Epithelial cell of prostate (primary cell): ENCODE measurements around the gene DIP2A.

Experiments
- DNase-seq: peaks from one replicate; pipeline ENCODE4 v3.0.0-alpha.2; 2011; ENCODE audit warnings: low read depth, low spot score
- H3K27ac ChIP-seq: fragments of 450-650 bp; 2 replicates; pipeline ENCODE4 v1.5.1; 2017; ENCODE audit warnings: mild to moderate bottlenecking

Gene DIP2A

DNA sequence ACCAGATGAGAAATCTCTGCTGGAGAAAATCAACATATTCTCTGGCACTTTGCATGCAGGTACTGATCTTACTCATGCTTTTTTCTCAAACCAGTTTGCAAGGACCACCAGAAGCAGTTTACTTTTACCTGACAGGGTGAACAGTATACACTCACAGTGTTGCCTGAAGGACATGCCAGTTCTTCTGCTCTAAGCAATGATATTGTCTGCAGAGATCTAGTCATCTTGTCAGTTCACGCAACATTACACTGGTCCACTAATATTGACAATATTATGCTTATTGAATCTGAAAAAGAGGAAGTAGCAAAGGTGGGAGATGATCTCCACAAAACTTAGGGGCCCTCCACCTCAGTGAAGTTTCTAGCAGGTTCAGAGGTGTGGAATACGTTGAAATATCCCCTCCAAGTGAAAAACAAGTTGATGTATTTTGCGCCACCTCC is 150.0 kb downstream of the DIP2A start:
- DNase-seq = no peak
- H3K27ac ChIP-seq = no peak overlapping the region

- no peak overlapping the region for H3K27ac ChIP-seq
- no peak for DNase-seq
Measured at GRCh38 chr21:46610018-46610701, 151.5 kb downstream of the DIP2A start.

GRCh38 chr21:46613391-46613790 is 154.7 kb downstream of the DIP2A start:
- no peak for DNase-seq
- H3K27ac ChIP-seq = no peak overlapping the region

DNA sequence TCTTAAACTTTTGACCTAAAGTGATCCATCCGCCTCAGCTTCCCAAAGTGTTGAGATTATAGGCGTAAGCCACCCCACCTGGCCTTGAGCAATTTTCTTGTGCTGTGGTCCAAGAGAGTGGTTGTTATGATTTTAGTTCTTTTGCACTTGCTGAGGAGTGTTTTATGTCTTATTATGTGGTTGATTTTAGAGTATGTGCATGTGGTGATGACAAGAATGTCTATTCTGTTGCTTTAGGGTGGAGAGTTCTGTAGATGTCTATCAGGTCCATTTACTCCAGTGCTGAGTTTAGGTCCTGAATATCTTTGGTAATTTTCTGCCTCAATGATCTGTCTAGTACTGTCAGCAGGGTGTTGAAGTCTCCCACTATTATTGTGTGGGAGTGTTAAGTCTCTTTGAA is 157.4 kb downstream of the DIP2A start:
- no peak for DNase-seq

DNA sequence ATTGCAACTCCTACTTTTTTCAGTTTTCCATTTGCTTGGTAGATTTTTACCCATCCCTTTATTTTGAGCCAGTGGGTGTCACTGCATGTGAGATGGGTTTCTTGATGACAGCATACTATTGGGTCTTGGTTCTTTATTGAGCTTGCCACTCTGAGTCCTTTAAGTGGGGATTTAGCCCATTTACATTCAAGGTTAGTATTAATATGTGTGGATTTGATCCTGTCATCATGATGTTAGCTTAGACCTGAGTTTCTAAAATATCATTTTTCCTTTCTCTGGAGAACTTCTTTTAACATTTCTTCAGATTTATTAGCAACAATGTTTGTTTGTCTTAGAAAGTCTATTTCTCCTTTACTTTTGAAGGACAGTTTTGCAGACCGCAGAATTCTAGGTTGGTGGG is 158.0 kb downstream of the DIP2A start:
- DNase-seq = no peak
- no peak overlapping the region for H3K27ac ChIP-seq

More for the DNA sequence above, 157.4 kb downstream of the DIP2A start:
- H3K27ac ChIP-seq = no peak overlapping the region

DNA sequence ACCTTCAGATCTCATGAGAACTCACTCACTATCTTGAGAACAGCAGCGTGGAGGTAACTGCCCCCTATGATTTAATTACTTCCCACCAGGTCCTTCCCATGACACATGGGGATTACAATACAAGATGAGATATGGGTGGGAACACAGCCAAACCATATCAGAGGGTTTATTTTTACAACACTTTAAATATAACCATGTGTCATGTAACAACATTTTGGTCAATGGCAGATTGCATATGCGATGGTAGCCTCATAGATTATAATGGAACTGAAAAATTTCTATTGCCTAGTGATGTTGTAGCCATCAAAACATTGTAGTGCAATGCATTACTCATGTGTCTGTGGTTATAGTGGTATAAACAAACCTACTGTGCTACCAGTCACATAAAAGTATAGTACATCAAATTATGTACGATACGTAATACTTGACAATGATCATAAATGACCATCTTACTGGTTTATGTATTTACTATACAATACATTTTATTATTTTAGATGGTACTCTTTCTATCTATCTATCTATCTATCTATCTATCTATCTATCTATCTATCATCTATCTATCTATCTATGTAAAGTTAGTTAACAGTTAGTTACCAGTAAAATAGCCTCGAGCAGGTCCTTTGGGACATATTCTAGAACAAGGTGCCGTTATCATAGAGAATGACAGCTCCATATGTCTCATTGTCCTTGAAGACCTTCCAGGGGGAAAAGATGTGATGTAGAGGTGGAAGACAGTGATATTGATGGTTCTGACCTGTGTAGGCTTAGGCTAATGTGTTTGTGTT is 158.8 kb downstream of the DIP2A start:
- DNase-seq = no peak

DNA sequence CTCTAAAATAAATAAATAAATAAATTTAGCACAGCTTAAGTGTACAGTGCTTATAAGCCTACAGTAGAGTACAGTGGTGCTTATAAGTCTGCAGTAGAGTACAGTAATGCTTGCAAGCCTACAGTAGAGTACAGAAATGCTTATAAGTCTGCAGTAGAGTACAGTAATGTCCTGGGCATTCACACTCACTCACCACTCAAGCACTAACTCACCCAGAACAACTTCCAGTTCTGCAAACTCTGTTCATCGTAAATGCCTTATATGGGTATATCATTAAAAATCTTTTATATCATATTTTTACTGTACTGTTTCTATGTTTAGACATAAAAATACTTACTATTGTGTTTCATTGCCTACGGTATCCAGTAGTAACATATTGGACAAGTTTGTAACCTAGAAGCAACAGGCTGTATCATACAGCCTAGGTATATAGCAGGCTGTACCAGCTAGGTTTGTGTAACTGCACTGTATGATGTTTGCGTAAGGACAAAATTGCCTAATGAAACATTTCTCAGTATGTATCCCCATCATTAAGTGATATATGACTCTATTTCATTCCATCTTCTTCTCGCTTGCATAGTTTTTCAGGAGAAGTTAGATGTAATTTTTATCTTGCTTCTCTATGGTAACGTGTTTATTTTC is 160.2 kb downstream of the DIP2A start:
- DNase-seq = no peak
- no peak overlapping the region for H3K27ac ChIP-seq

More for the DNA sequence above, 158.8 kb downstream of the DIP2A start:
- no peak overlapping the region for H3K27ac ChIP-seq
